LNCaP clone FGC (cell line): Measurements from ENCODE around the gene WHRN.

Source experiments
- DNase-seq: peaks from one replicate; pipeline ENCODE4 v3.0.0-alpha.2; 2011; ENCODE audit warnings: low read depth
- H3K4me3 ChIP-seq: 2 replicates; pipeline ENCODE4 v1.5.1; 2011; ENCODE audit warnings: mild to moderate bottlenecking, low read depth, low read length, control low read depth
- TF ChIP-seq, protein P1 (sequence below): IDR thresholded peaks from 2 replicates; pipeline ENCODE4 v1.5.1; 2012; ENCODE audit warnings: mild to moderate bottlenecking; ENCODE audit not compliant: control insufficient read depth, insufficient read depth; ENCODE audit errors: extremely low read depth

WHRN gene

DNA sequence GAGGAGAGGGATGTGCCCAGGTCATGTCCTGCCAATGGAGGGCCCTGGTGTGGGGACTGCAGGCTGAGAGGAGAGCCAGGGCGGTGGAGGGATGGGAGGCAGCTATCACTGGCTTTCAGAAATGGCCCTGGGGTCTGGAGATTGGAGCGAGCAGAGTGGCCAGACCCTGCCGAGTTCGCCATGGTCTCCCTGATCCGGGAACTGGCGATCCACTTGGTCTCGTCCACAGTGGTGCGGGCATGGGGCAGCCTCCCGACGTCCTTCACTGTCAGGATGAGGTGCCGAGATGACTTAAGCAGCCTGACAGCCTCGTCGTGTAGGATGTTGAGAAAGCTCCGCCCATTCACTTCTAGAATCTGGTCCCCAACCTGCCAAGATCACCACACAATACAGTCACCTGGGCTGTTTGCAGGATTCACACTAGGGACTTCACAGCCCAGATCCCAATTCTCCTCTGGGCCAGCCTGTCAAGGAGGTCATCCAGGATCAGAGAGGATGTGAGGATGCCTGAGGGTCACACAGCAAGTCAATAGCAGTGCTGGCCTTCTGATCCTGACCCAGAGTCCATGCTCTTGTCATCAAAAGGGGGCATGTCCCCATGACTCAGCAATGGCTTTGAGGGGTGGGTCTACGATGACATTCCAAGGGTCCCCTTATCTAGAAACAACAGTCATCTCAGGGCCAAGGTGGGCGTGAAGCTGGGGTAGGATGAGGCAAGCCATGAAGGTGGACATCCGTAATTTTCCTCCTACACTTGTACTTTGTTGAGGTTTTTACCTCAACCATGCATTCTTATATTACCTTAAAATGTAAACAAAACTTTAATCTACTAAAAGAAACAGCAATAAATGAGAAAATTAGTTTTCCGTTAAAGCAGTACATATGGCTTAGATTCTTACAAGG, 79.0 kb downstream of the WHRN start:
- H3K4me3 ChIP-seq, result no peak overlapping the region
- DNase-seq, result no peak
- TF ChIP-seq, protein P1, sequence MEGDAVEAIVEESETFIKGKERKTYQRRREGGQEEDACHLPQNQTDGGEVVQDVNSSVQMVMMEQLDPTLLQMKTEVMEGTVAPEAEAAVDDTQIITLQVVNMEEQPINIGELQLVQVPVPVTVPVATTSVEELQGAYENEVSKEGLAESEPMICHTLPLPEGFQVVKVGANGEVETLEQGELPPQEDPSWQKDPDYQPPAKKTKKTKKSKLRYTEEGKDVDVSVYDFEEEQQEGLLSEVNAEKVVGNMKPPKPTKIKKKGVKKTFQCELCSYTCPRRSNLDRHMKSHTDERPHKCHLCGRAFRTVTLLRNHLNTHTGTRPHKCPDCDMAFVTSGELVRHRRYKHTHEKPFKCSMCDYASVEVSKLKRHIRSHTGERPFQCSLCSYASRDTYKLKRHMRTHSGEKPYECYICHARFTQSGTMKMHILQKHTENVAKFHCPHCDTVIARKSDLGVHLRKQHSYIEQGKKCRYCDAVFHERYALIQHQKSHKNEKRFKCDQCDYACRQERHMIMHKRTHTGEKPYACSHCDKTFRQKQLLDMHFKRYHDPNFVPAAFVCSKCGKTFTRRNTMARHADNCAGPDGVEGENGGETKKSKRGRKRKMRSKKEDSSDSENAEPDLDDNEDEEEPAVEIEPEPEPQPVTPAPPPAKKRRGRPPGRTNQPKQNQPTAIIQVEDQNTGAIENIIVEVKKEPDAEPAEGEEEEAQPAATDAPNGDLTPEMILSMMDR, result no peak

DNA sequence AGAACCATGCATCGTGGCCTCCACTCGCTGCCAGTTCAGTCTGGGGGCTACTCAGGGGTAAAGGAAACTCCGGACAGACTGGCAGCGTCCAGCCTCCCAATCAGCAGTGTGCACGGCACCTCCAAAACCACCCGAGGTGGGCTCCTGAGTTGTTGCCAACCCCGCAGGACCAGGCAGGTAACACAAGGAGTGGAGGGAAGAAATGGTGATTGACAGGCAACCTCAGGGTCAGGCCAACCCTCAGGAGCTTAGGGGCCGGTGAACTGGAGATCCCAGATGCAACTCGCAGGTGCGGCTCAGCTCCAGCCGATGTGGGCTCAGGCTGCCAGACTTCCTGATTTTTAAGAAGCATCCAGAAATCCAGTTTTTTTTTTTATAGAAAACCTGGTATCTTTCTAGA, 80.1 kb downstream of the WHRN start:
- H3K4me3 ChIP-seq, result no peak overlapping the region
- no peak for DNase-seq
- TF ChIP-seq, protein P1, result no peak

DNA sequence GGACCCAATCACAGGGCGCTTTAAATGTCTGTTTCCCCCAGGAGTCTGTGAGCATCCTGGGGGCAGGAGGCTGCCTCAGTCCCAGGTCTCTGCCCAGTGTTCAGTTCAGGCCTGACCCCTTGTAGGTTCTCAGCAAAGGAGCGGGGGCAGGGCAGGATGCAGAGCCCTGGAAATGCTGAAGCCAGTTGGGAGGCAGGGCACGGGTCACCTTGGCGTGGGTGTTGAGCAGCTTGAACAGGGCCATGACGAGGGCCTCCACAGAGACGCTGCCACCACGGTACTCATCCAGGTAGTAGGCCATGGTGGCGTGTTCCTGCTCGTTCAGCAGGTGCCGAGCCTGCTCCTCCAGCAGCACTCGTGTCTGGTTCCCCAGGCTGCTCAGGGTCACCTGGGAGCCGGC, 81.1 kb downstream of the WHRN start:
- H3K4me3 ChIP-seq, result no peak overlapping the region
- TF ChIP-seq, protein P1, result no peak
- DNase-seq, result no peak

DNA sequence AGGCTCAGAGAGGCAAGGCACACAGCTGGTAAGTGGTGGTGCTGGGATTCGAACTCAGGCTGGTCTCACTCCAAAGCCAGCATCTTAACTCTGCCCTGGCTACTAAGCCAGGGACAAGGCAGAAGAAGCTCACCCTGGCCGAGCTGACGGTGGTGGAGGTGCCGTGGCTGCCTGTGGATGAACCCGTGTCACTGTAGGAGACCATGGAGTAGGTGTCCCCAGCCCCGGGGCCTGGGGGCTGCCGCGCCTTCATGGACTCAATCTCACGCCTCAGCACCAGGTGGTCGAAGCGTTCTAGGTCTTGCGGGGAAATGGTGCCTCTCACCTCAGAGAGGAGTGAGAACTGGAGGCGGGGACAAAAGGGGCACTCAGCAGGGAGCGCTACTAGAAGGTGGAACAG, 82.1 kb downstream of the WHRN start:
- no peak for DNase-seq
- no peak overlapping the region for H3K4me3 ChIP-seq
- TF ChIP-seq, protein P1, result no peak

DNA sequence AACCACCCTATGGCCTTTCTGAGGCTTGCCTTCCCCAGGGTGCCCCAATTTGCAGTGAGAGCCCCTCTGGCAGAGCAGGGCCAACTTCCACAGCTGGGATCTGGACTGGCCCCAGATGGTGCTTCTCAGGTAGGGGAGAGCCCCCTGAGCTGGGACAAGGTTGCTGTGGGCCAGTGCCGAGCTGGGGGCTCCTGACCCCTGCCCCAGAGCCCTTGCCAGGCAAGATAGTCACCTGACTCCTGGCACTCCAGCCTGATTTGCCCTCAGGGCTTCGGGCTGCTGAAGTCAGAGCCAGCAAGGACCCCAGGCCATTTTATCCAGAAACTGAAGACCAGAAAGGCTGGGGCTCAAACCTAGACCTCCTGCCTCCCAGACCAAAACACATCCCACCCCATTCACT, 84.1 kb downstream of the WHRN start:
- no peak overlapping the region for H3K4me3 ChIP-seq
- TF ChIP-seq, protein P1, result no peak
- DNase-seq, result no peak

DNA sequence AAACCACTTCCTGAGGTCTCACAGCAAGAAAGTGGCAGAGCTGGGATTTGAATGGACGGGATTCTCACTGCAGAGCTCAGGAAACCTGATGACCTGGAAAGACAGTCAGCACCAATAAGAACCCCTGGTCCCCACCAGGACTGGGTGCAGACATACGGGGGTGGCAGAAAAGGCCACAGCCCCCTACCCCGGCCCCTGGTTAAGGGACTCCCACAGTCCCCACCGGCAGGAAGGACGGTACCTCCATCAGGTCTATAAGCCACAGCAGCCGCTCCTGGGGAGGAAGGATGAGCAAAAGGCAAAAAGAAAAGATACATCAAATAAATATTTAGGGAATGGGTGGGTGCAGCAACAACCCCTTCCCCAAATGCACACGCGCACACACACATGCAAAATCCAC, 85.5 kb downstream of the WHRN start:
- DNase-seq, result no peak
- TF ChIP-seq, protein P1, result no peak
- H3K4me3 ChIP-seq, result no peak overlapping the region

DNA sequence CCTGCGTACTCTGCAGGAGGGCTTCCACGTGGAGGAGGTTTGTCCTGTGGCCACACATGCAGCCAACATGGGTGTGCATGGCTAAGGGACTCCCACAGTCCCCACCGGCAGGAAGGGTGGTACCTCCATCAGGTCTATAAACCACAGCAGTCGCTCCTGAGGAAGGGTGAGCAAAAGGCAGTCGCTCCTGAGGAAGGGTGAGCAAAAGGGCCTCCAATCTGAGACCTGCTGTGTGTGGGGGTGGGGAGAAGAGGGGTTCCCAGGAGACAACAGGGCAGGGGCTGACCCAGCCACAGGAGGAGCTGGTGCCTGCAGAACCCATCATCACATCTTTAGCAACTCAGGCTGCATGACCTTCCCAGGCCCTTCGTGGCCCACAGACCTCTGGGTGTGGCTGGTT, 87.2 kb downstream of the WHRN start:
- TF ChIP-seq, protein P1, result no peak
- no peak for DNase-seq
- no peak overlapping the region for H3K4me3 ChIP-seq
